PC-3 (cell line): ENCODE results near the gene SEMA5A. TPM values are rescaled to one million over a fixed set of nuclear protein-coding genes. Genes with fewer than 3 reads are reported as not detected.

Experiments used
- ATAC-seq: fragments of 200-7000 bp; cut with Tn5 transposase; 2 replicates; pipeline ENCODE4 v1.9.1; 2020; ENCODE audit warnings: mild to moderate bottlenecking, moderate library complexity
- BruUV-seq: library from RNA; stranded (reverse); fragments of 400-500 nt; replicated peaks from 2 replicates; lab custom pipeline; 2021; lab: Mats Ljungman, UMichigan
- CTCF ChIA-PET: fragments of 300-600 bp; sonication (Branson Sonifier 250); formaldehyde crosslinking; loops from one replicate; lab custom pipeline; 2022; ENCODE audit warnings: antibody characterized with exemption; lab: Charles Lee
- POLR2A ChIA-PET: fragments of 300-600 bp; sonication (Branson Sonifier 250); formaldehyde crosslinking; loops from one replicate; lab custom pipeline; 2022; ENCODE audit warnings: antibody characterized with exemption; ENCODE audit not compliant: unreplicated experiment; lab: Charles Lee
- DNase-seq: peaks from one replicate; pipeline ENCODE4 v3.0.0-alpha.2; 2015
- H2AFZ ChIP-seq: fragments of 300-600 bp; sonication (generic); 2 replicates; pipeline ENCODE4 v1.6.0; 2016; ENCODE audit warnings: antibody characterized with exemption, low read length
- H3F3A ChIP-seq: fragments of 300-600 bp; sonication (generic); one replicate; pipeline ENCODE4 v1.6.0; 2017; ENCODE audit warnings: antibody characterized with exemption, low read length, control low read depth, mild to moderate bottlenecking; ENCODE audit not compliant: unreplicated experiment
- H3K27ac ChIP-seq: fragments of 300-600 bp; sonication (generic); 2 replicates; pipeline ENCODE4 v1.5.1; 2016; ENCODE audit warnings: mild to moderate bottlenecking, low read length
- H3K27me3 ChIP-seq: fragments of 300-600 bp; sonication (generic); 2 replicates; pipeline ENCODE4 v1.6.1; 2016; ENCODE audit warnings: low read length, mixed read lengths
- H3K36me3 ChIP-seq: fragments of 300-600 bp; sonication (generic); 2 replicates; pipeline ENCODE4 v1.6.1; 2016; ENCODE audit warnings: low read depth, mixed run types, low read length, mixed read lengths
- H3K4me1 ChIP-seq: fragments of 300-600 bp; sonication (generic); 2 replicates; pipeline ENCODE4 v1.5.1; 2016; ENCODE audit warnings: low read length; ENCODE audit not compliant: insufficient read depth
- H3K4me2 ChIP-seq: fragments of 300-600 bp; sonication (generic); 2 replicates; pipeline ENCODE4 v1.6.0; 2016; ENCODE audit warnings: low read length
- H3K4me3 ChIP-seq: fragments of 300-600 bp; sonication (generic); 2 replicates; pipeline ENCODE4 v1.5.1; 2016; ENCODE audit warnings: mild to moderate bottlenecking, low read length, mixed read lengths
- H3K79me2 ChIP-seq: fragments of 300-600 bp; sonication (generic); 2 replicates; pipeline ENCODE4 v1.6.1; 2017; ENCODE audit warnings: low read length, mixed read lengths
- H3K9ac ChIP-seq: fragments of 300-600 bp; sonication (generic); 2 replicates; pipeline ENCODE4 v1.6.0; 2016; ENCODE audit warnings: mild to moderate bottlenecking, low read length
- H3K9me2 ChIP-seq: fragments of 300-600 bp; sonication (generic); replicated peaks from 2 replicates; pipeline ENCODE4 v1.6.1; 2016; ENCODE audit warnings: mixed run types, low read length, mixed read lengths
- H3K9me3 ChIP-seq: fragments of 300-600 bp; sonication (generic); 2 replicates; pipeline ENCODE4 v1.6.1; 2016; ENCODE audit warnings: low read length, mixed read lengths
- H4K20me1 ChIP-seq: fragments of 300-600 bp; sonication (generic); 2 replicates; pipeline ENCODE4 v1.6.1; 2016; ENCODE audit warnings: low read length, mixed read lengths
- CTCF ChIP-seq: fragments of 300-600 bp; sonication (generic); conservative IDR thresholded peaks from 2 replicates; pipeline ENCODE4 v1.5.1; 2017; ENCODE audit warnings: antibody characterized with exemption, low read depth, mild to moderate bottlenecking, low read length
- EZH2 ChIP-seq: fragments of 300-600 bp; sonication (generic); IDR thresholded peaks from one replicate; pipeline ENCODE4 v1.6.1; 2017; ENCODE audit warnings: antibody characterized with exemption, mild to moderate bottlenecking, low read length; ENCODE audit not compliant: unreplicated experiment
- EZH2phosphoT487 ChIP-seq: fragments of 300-600 bp; sonication (generic); IDR thresholded peaks from 2 replicates; pipeline ENCODE4 v1.6.1; 2018; ENCODE audit warnings: mild to moderate bottlenecking, antibody characterized with exemption, low read length, borderline replicate concordance
- intact Hi-C: fragments of 100-400 bp; cut with micrococcal nuclease; formaldehyde crosslinking; loops from 2 replicates; pipeline ENCODE4 v1.9.0; 2023
- total RNA-seq: library from RNA; depleted of rRNA; stranded (reverse); fragments of >200 nt; gene quantifications from 2 replicates; pipeline ENCODE4 v1.2.3, GENCODE V29; 2014

SEMA5A gene
- total RNA-seq, 1 experiment from 2014 or later: 4.4 TPM

DNA sequence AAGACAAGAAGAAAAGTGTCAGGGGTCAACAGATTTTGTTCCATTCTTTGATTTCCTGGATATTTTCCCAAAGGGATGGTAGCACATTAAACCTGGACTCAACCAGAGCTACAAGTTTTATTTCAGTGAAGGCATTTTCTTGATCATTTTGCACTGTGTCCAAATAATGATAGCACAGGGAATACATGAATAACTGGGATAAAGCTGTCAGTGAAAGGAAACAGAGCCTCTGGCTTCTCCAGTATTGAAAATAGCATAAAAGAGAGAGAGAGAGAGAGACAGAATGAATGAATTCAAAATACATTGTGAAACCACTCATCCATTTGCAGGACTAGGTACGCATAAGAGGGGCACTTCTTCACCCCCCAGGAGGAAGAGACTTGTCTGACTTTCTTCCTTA, 43.0 kb downstream of the SEMA5A start:
- no TSS peak for BruUV-seq
- no peaks in the 10 kb centered on the region for H3K9me3 ChIP-seq
- H3K27me3 ChIP-seq: no peaks in the 10 kb centered on the region
- ChIA-PET POLR2A (no interaction called here), CTCF (no interaction called here)
- H3K9me2 ChIP-seq: no peaks in the 10 kb centered on the region
- H3K4me2 ChIP-seq: no peak overlapping the region
- H3K36me3 ChIP-seq: no peaks in the 10 kb centered on the region
- ATAC-seq (no peak), DNase-seq (no peak)
- H3F3A ChIP-seq: no peaks in the 10 kb centered on the region
- no peak overlapping the region for H2AFZ ChIP-seq
- peaks cover 5% of the 10 kb centered on the region; the same call in 1 of the 2 replicates for H3K4me1 ChIP-seq
- no peaks in the 10 kb centered on the region for H3K79me2 ChIP-seq
- TF ChIP-seq EZH2 (no peak), EZH2phosphoT487 (no peak), CTCF (no peak)
- intact Hi-C loops: no loop called here
- H3K4me3 ChIP-seq: no peak overlapping the region
- no peak overlapping the region for H3K9ac ChIP-seq
- no peaks in the 10 kb centered on the region for H4K20me1 ChIP-seq
- H3K27ac ChIP-seq: no peak overlapping the region

- CTCF ChIA-PET: no interaction called here
- Histone ChIP-seq H3K27ac (no peak overlapping the region), H3F3A (no peaks in the 10 kb centered on the region), H3K79me2 (no peaks in the 10 kb centered on the region), H3K9me3 (no peaks in the 10 kb centered on the region), H3K4me1 (peaks cover 5% of the 10 kb centered on the region; the same call in 1 of the 2 replicates), H3K9ac (no peak overlapping the region), H3K4me2 (no peak overlapping the region), H3K27me3 (no peaks in the 10 kb centered on the region), H2AFZ (no peak overlapping the region), H4K20me1 (no peaks in the 10 kb centered on the region), H3K9me2 (no peaks in the 10 kb centered on the region), H3K4me3 (no peak overlapping the region), H3K36me3 (no peaks in the 10 kb centered on the region)
- no TSS peak for BruUV-seq
- intact Hi-C loops: no loop called here
- no peak for TF ChIP-seq CTCF
- no peak for TF ChIP-seq EZH2
- no peak for TF ChIP-seq EZH2phosphoT487
- ATAC-seq (no peak), DNase-seq (no peak)
- POLR2A ChIA-PET: no interaction called here
Observed at GRCh38 chr5:9502050-9502834, 43.6 kb downstream of the SEMA5A start.

- Histone ChIP-seq H3K9ac (no peak overlapping the region), H3K27ac (no peak overlapping the region), H3K9me3 (no peaks in the 10 kb centered on the region), H2AFZ (no peak overlapping the region), H3K4me2 (no peak overlapping the region), H3K27me3 (no peaks in the 10 kb centered on the region), H3K36me3 (no peaks in the 10 kb centered on the region), H3K4me1 (peaks cover 5% of the 10 kb centered on the region; the same call in 1 of the 2 replicates), H3K4me3 (no peak overlapping the region), H3F3A (no peaks in the 10 kb centered on the region), H3K79me2 (no peaks in the 10 kb centered on the region), H4K20me1 (no peaks in the 10 kb centered on the region), H3K9me2 (no peaks in the 10 kb centered on the region)
- intact Hi-C loops: no loop called here
- ChIA-PET POLR2A (no interaction called here), CTCF (interaction anchor here (0.5 to 0.7 kb wide), 2 partner anchors 124 to 350 kb away, joined by 4 to 5 read pairs; no protein-coding TSS in a partner anchor)
- TF ChIP-seq EZH2phosphoT487: no peak
- DNase-seq: no peak
- no TSS peak for BruUV-seq
- no peak for ATAC-seq
Observed at GRCh38 chr5:9500625-9501024, 45.2 kb downstream of the SEMA5A start.
